HepG2 (cell line): ENCODE results near the gene NELL2.

Experiments used
- FOSL2 ChIP-seq: sonication (generic); formaldehyde crosslinking; IDR thresholded peaks from 2 replicates; pipeline ENCODE4 v1.4.0; 2020; ENCODE audit warnings: missing genetic modification reagents
- FOXA3 ChIP-seq: IDR thresholded peaks from 2 replicates; pipeline ENCODE4 v1.6.1; 2016; ENCODE audit warnings: missing genetic modification reagents, missing compliant biosample characterization
- RAD21 ChIP-seq: fragments of 450-650 bp; formaldehyde crosslinking; IDR thresholded peaks from 2 replicates; pipeline ENCODE4 v1.5.0; 2020; ENCODE audit warnings: mild to moderate bottlenecking
- ZNF740 ChIP-seq: sonication (generic); formaldehyde crosslinking; IDR thresholded peaks from 2 replicates; pipeline ENCODE4 v1.4.0; 2020; ENCODE audit warnings: missing genetic modification reagents
- TF ChIP-seq, protein P1 (sequence below): sonication (generic); formaldehyde crosslinking; IDR thresholded peaks from one replicate; pipeline ENCODE4 v1.5.1; 2020; ENCODE audit warnings: mild to moderate bottlenecking, missing genetic modification reagents; ENCODE audit errors: not compliant biosample characterization
- TF ChIP-seq, protein P2 (sequence below): sonication (generic); formaldehyde crosslinking; IDR thresholded peaks from 2 replicates; pipeline ENCODE4 v1.5.0; 2020; ENCODE audit warnings: mild to moderate bottlenecking, missing genetic modification reagents, moderate library complexity
- TF ChIP-seq, protein P3 (sequence below): sonication (generic); formaldehyde crosslinking; IDR thresholded peaks from 2 replicates; pipeline ENCODE4 v1.5.0; 2020; ENCODE audit warnings: missing genetic modification reagents

- TF ChIP-seq, protein P1, sequence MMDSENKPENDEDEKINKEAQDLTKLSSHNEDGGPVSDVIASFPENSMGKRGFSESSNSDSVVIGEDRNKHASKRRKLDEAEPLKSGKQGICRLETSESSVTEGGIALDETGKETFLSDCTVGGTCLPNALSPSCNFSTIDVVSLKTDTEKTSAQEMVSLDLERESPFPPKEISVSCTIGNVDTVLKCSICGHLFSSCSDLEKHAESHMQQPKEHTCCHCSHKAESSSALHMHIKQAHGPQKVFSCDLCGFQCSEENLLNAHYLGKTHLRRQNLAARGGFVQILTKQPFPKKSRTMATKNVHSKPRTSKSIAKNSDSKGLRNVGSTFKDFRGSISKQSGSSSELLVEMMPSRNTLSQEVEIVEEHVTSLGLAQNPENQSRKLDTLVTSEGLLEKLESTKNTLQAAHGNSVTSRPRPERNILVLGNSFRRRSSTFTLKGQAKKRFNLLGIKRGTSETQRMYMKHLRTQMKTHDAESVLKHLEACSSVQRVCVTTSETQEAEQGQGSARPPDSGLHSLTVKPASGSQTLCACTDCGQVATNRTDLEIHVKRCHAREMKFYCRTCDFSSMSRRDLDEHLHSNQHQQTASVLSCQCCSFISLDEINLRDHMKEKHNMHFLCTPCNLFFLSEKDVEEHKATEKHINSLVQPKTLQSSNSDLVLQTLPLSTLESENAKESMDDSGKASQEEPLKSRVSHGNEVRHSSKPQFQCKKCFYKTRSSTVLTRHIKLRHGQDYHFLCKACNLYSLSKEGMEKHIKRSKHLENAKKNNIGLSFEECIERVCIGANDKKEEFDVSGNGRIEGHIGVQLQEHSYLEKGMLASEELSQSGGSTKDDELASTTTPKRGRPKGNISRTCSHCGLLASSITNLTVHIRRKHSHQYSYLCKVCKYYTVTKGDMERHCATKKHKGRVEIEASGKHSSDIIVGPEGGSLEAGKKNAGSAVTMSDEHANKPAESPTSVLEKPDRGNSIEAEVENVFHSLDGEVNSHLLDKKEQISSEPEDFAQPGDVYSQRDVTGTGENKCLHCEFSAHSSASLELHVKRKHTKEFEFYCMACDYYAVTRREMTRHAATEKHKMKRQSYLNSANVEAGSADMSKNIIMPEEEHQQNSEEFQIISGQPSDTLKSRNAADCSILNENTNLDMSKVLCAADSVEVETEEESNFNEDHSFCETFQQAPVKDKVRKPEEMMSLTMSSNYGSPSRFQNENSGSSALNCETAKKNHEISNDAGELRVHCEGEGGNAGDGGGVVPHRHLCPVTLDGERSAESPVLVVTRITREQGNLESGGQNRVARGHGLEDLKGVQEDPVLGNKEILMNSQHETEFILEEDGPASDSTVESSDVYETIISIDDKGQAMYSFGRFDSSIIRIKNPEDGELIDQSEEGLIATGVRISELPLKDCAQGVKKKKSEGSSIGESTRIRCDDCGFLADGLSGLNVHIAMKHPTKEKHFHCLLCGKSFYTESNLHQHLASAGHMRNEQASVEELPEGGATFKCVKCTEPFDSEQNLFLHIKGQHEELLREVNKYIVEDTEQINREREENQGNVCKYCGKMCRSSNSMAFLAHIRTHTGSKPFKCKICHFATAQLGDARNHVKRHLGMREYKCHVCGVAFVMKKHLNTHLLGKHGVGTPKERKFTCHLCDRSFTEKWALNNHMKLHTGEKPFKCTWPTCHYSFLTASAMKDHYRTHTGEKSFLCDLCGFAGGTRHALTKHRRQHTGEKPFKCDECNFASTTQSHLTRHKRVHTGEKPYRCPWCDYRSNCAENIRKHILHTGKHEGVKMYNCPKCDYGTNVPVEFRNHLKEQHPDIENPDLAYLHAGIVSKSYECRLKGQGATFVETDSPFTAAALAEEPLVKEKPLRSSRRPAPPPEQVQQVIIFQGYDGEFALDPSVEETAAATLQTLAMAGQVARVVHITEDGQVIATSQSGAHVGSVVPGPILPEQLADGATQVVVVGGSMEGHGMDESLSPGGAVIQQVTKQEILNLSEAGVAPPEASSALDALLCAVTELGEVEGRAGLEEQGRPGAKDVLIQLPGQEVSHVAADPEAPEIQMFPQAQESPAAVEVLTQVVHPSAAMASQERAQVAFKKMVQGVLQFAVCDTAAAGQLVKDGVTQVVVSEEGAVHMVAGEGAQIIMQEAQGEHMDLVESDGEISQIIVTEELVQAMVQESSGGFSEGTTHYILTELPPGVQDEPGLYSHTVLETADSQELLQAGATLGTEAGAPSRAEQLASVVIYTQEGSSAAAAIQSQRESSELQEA, result no peak
- TF ChIP-seq, protein P2, sequence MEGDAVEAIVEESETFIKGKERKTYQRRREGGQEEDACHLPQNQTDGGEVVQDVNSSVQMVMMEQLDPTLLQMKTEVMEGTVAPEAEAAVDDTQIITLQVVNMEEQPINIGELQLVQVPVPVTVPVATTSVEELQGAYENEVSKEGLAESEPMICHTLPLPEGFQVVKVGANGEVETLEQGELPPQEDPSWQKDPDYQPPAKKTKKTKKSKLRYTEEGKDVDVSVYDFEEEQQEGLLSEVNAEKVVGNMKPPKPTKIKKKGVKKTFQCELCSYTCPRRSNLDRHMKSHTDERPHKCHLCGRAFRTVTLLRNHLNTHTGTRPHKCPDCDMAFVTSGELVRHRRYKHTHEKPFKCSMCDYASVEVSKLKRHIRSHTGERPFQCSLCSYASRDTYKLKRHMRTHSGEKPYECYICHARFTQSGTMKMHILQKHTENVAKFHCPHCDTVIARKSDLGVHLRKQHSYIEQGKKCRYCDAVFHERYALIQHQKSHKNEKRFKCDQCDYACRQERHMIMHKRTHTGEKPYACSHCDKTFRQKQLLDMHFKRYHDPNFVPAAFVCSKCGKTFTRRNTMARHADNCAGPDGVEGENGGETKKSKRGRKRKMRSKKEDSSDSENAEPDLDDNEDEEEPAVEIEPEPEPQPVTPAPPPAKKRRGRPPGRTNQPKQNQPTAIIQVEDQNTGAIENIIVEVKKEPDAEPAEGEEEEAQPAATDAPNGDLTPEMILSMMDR (CRISPR knock-in tag), result peak; percentile 49
- TF ChIP-seq RAD21 (CRISPR knock-in tag), result no peak
- no peak for TF ChIP-seq FOXA3 (CRISPR knock-in tag)
- TF ChIP-seq FOSL2 (CRISPR knock-in tag), result no peak
- TF ChIP-seq, protein P3, sequence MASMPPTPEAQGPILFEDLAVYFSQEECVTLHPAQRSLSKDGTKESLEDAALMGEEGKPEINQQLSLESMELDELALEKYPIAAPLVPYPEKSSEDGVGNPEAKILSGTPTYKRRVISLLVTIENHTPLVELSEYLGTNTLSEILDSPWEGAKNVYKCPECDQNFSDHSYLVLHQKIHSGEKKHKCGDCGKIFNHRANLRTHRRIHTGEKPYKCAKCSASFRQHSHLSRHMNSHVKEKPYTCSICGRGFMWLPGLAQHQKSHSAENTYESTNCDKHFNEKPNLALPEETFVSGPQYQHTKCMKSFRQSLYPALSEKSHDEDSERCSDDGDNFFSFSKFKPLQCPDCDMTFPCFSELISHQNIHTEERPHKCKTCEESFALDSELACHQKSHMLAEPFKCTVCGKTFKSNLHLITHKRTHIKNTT (CRISPR knock-in tag), result no peak
- no peak for TF ChIP-seq ZNF740 (CRISPR knock-in tag)
Observed at GRCh38 chr12:44476683-44477082, 399.4 kb downstream of the NELL2 start.
